ENCODE results near the gene B3GLCT.
"Not testable (repeated sequence)": the region's sequence is repeated elsewhere in the genome, so short reads cannot be mapped to it uniquely, and the experiment has no call there.

B3GLCT gene

GRCh38 chr13:31278869-31279268, 79.1 kb downstream of the B3GLCT start:
- no peak for DNase-seq (ENCODE audit: low spot score)

GRCh38 chr13:31282741-31283455, 83.1 kb downstream of the B3GLCT start:
- DNase-seq (ENCODE audit: low spot score) = no peak

- DNase-seq (ENCODE audit: low spot score) = no peak
Measured at GRCh38 chr13:31286930-31287329, 87.2 kb downstream of the B3GLCT start.

GRCh38 chr13:31301119-31301518, 101.3 kb downstream of the B3GLCT start:
- DNase-seq (ENCODE audit: low spot score) = no peak

- no peak for DNase-seq (ENCODE audit: low spot score)
Measured at GRCh38 chr13:31310356-31310755, 110.6 kb downstream of the B3GLCT start.

GRCh38 chr13:31310786-31311185, 111.0 kb downstream of the B3GLCT start:
- DNase-seq (ENCODE audit: low spot score) = no peak

- DNase-seq (ENCODE audit: low spot score) = no peak
Measured at GRCh38 chr13:31311921-31312320, 112.1 kb downstream of the B3GLCT start.

- no peak for DNase-seq (ENCODE audit: low spot score)
Measured at GRCh38 chr13:31314961-31315360, 115.2 kb downstream of the B3GLCT start.

GRCh38 chr13:31320946-31321345, 121.2 kb downstream of the B3GLCT start:
- no peak for DNase-seq (ENCODE audit: low spot score)

GRCh38 chr13:31321457-31321856, 121.7 kb downstream of the B3GLCT start:
- no peak for DNase-seq (ENCODE audit: low spot score)

- no peak for DNase-seq (ENCODE audit: low spot score)
Measured at GRCh38 chr13:31322026-31322425, 122.3 kb downstream of the B3GLCT start.

- peak; percentile 65 for DNase-seq (ENCODE audit: low spot score)
Measured at GRCh38 chr13:31322702-31323405, 123.1 kb downstream of the B3GLCT start.

GRCh38 chr13:31327182-31327860, 127.5 kb downstream of the B3GLCT start:
- DNase-seq (ENCODE audit: low spot score) = no peak

- DNase-seq (ENCODE audit: low spot score) = no peak
Measured at GRCh38 chr13:31328549-31329235, 128.9 kb downstream of the B3GLCT start.

GRCh38 chr13:31330236-31330635, 130.5 kb downstream of the B3GLCT start:
- DNase-seq (ENCODE audit: low spot score) = no peak

- no peak for DNase-seq (ENCODE audit: low spot score)
Measured at GRCh38 chr13:31331068-31331467, 131.3 kb downstream of the B3GLCT start.

GRCh38 chr13:31334547-31334946, 134.8 kb downstream of the B3GLCT start:
- no peak for DNase-seq (ENCODE audit: low spot score)

- DNase-seq (ENCODE audit: low spot score) = no peak
Measured at GRCh38 chr13:31334994-31335557, 135.3 kb downstream of the B3GLCT start.

- not testable (repeated sequence) for DNase-seq (ENCODE audit: low spot score)
Measured at GRCh38 chr13:31339616-31340015, 139.8 kb downstream of the B3GLCT start.

- DNase-seq (ENCODE audit: low spot score) = not testable (repeated sequence)
Measured at GRCh38 chr13:31340848-31341247, 141.1 kb downstream of the B3GLCT start.

GRCh38 chr13:31346891-31347290, 147.1 kb downstream of the B3GLCT start:
- no peak for DNase-seq (ENCODE audit: low spot score)

GRCh38 chr13:31349156-31349555, 149.4 kb downstream of the B3GLCT start:
- no peak for DNase-seq (ENCODE audit: low spot score)
